HG03432 (cell line): ENCODE data around the gene DMRTC1B.
"Not testable (repeated sequence)": the region's sequence is repeated elsewhere in the genome, so short reads cannot be mapped to it uniquely, and the experiment has no call there.

Experiments used
- ATAC-seq: cut with Tn5 transposase; IDR thresholded peaks from one replicate; pipeline ENCODE4 v1.9.1; 2021; ENCODE audit warnings: mild to moderate bottlenecking, moderate library complexity; ENCODE audit not compliant: unreplicated experiment

The DMRTC1B gene, protein sequence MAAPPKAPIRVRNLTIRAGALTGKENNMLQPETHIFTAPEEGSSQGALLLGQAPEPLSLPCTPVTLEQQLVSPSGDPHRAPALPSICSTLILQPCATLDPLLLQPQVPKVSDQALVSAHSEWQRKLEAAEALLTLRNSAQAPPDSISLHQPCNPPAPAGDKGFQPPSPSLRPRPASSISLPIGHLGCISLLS

GRCh38 chrX:72776653-72777466 is at the start of gene DMRTC1B:
Gene DMRTC1B, plus strand, starts transcription at chrX:72776890. Its CDS starts 68,246 bp downstream, at chrX:72845136.
- peak; percentile 82 for ATAC-seq

DNA sequence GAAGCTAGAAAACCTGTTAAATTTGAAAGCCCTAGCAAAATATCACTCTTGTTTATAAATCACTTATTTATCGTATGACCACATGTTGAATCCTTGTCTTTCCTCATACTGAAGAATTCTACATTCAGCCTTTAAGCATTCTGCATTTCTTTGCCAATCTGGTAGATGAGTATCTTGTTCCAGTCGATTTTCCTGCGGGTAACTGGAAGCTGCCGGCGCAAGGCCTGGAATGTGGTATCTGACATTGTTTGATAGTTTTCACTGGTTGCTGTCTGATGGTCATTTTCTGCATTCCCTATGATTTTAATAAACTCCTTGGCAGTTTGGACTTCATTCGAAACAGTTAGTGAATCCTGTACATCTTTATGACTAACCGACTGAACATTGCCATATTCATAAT is 48.8 kb upstream of the DMRTC1B start:
- ATAC-seq = no peak

DNA sequence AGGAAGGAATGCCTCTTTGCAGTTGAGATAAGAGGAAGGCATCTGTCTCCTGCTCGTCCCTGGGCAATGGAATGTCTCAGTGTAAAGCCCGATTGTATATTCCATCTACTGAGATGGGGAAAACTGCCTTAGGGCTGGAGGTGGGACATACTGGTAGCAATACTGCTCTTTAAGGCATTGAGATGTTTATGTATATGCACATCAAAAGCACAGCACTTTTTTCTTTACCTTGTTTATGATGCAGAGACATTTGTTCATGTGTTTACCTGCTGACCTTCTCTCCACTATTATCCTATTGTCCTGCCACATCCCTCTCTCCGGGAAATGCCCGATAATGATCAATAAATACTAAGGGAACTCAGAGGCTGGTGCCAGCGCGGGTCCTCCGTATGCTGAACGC is 43.1 kb upstream of the DMRTC1B start:
- ATAC-seq = not testable (repeated sequence)

DNA sequence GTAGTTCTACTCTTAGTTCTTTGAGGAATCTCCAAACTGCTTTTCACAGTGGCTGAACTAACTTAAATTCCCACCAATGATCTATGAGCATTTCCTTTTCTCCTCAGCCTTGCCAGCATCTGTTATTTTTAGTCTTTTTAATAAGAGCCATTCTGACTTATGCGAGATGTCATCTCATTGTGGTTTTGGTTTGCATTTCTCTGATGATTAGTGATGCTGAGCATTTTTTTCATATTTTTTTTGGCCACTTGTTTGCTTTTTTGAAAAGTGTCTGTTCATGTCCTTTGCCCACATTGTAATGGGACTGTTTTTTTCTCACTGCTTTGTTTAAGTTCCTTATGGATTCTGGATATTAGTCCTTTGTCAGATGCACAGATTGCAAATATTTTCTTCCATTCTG is 41.1 kb upstream of the DMRTC1B start:
- no peak for ATAC-seq

DNA sequence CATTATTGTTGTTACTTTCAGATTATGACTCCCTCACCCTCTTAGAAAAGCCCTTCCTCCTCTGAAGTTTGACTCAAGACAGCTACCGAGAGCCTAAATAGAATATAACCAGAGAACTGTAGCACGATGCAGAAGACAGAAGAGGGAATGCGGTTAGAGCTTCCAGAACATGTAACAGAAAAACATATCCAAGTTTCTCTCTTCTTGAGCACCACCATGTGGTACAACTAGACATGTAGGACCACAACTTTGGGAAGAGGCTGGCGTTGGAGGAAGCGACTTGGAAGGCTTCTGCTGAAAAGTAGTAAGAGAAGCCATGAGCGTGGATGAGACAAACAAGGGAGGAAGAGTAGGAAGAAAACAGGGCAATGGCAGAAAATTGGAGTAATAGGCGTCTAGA is 31.1 kb upstream of the DMRTC1B start:
- ATAC-seq = not testable (repeated sequence)

- not testable (repeated sequence) for ATAC-seq
Measured at GRCh38 chrX:72748545-72748944, 28.1 kb upstream of the DMRTC1B start.

GRCh38 chrX:72760454-72760853 is 16.2 kb upstream of the DMRTC1B start:
- ATAC-seq = not testable (repeated sequence)

DNA sequence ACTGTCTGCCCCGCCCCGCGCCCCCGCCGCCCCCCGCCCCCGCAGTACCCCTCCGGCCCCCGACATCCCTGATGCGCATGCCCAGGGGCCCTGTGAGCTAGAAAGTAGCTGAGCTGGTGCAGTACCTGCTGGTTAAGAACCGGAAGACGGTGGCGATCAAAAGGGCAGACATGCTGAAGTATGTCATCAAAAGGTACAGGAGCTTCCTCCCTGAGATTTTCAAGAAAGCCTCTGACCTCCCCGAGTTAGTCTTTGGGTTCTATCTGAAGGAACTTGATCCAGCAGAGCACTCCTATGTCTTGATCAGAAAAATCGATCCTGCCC is 739 bp downstream of the DMRTC1B start:
- peak; percentile 82 for ATAC-seq

GRCh38 chrX:72778146-72778545 is 1.5 kb downstream of the DMRTC1B start:
- ATAC-seq = not testable (repeated sequence)

GRCh38 chrX:72782560-72782959 is 5.9 kb downstream of the DMRTC1B start, which contains the start of gene FAM236B:
Gene FAM236B, minus strand, starts transcription at chrX:72782660. Its CDS starts 100 bp downstream, at chrX:72782560.
- not testable (repeated sequence) for ATAC-seq

DNA sequence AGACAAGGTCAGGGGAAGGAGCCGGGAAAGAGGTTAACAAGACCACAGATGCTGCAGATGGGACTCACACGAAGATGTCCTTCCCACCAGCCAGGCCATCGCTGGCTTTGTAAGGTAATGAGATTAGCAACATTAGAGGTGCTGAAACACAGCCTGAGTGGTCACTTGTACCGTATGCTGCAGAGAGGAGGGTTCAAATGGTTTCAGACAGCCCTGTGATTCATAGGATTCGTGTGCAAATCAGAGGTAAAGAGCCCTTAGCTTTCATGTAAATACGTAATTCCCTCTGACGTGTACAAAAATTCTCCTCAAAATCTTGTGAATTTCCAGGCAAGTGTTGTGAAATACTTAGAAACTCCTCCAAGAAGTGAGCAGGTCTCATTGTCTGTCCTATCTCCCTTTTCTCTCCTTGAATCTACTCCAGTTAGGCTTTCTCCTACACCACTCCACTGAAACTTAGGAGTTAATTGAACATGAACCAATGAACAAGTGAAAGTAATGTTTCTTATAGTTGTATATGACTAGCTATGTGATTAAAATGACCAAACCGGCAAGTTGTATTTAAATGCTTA is 6.8 kb downstream of the DMRTC1B start:
- ATAC-seq = not testable (repeated sequence)

DNA sequence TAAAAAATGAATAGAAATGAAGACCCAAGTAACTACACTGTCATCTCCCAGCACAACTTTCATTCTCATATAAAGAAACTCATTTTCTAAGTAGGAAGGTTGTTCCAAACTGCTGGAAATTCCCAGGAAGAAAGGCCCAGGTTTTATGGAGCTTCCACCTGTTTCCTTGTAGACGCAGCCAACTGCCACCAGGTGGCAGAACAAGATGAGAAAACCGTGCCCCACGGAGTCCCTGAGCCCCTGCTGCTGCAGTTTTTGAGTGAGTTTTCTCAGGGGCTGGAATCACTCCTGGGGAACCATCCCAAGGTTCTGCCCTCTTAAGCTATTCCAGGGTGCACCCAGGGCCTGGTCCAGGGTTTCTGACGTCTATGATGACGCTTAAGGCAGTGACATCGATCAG is 7.3 kb downstream of the DMRTC1B start:
- not testable (repeated sequence) for ATAC-seq

GRCh38 chrX:72788142-72788541 is 11.5 kb downstream of the DMRTC1B start:
- ATAC-seq = not testable (repeated sequence)

DNA sequence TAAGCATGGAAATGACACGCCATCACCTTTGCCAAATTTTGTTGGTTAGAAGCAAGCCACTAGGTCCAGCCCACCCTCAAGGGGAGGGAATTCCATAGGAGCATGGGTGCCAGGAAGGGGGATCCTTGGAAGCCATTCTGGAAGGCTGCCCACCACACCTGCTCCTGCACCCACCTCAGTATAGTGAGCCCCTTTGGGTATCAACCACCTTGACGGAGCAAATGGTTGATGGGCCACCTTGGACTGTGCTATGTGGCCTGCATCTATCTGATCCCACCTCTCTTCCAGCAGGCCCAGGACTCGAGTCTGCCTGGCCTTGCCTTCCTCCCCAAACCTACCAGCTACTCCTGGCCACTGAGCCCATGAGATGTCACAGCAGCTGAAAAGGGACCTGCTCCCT is 13.7 kb downstream of the DMRTC1B start:
- not testable (repeated sequence) for ATAC-seq

DNA sequence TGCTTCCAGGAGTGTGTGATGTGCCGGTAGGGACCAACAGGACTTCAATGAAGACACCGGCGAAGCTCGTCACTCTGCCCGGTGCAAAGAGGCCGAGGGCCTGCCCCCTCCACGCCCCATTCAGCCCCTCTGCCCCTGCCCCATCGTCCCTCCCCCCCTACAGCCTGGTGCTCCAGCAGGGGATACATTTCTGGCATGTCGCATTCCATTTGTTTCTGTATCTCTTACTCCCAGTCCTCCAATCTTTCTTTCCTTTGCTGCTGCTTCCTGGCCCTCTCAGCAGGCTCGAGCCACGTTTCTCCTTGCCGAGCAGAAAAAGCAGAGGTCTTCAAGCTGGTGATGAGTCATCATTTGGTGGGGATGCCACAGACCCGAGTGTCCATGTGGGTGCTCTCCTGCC is 31.4 kb downstream of the DMRTC1B start, which contains the start of gene FAM236D:
Gene FAM236D (minus strand): TSS at position 101 of the 400 bp plus-strand sequence. CDS start 100 bp downstream, at position 1.
- ATAC-seq = not testable (repeated sequence)

GRCh38 chrX:72830701-72831100 is 54.0 kb downstream of the DMRTC1B start:
- not testable (repeated sequence) for ATAC-seq

DNA sequence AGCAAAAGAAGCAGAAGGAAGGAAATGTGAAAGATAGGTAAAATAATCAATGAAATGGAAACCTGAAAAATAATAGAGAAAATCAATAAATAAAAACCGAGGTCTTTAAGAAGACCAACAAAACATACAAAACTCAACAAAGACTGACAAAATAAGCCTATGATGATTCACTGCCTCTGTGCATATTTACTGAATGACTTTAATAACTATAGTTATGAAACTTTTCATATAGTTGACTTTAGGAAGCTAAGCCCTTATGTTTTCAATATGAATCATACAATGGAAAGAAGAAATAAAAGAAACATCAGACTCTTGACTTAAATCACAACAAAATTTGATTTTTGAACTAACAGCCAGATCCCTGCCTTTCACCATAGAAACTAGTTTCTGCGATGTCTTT is 60.8 kb downstream of the DMRTC1B start:
- not testable (repeated sequence) for ATAC-seq

DNA sequence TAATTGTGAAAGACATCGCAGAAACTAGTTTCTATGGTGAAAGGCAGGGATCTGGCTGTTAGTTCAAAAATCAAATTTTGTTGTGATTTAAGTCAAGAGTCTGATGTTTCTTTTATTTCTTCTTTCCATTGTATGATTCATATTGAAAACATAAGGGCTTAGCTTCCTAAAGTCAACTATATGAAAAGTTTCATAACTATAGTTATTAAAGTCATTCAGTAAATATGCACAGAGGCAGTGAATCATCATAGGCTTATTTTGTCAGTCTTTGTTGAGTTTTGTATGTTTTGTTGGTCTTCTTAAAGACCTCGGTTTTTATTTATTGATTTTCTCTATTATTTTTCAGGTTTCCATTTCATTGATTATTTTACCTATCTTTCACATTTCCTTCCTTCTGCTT is 106.2 kb downstream of the DMRTC1B start:
- not testable (repeated sequence) for ATAC-seq

DNA sequence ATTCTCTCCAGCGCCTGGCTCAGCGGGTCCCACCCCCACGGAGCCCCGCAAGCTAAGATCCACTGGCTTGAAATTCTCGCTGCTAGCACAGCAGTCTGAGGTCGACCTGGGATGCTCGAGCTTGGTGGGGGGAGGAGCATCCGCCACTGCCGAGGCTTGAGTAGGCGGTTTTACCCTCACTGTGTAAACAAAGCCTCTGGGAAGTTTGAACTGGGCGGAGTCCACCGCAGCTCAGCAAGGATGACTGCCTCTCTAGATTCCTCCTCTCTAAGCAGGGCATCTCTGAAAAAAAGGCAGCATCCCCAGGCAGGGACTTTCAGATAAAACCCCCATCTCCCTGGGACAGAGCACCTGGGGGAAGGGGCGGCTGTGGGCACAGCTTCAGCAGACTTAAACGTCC is 113.0 kb downstream of the DMRTC1B start:
- not testable (repeated sequence) for ATAC-seq
